ENCODE results near the gene GPR149.

Gene GPR149

DNA sequence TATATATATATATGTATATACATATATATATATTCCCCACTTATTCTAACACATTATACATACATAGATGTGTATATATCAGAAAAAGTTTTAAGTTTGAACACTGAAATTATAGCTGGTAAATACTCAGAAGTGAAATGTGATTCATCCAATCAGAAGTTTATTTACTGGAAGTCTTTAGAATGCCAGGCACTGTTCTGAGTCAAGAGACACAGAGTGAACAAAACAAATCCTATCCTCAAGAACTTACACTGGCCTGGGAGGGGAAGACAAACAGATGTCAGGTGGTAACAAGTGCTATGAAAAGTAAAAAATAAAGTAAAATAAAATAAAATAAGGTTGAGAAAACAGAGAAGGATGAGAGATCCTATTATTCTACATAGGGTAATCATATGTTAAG lies 119.2 kb downstream of the GPR149 start:
- TF ChIP-seq, protein P1, sequence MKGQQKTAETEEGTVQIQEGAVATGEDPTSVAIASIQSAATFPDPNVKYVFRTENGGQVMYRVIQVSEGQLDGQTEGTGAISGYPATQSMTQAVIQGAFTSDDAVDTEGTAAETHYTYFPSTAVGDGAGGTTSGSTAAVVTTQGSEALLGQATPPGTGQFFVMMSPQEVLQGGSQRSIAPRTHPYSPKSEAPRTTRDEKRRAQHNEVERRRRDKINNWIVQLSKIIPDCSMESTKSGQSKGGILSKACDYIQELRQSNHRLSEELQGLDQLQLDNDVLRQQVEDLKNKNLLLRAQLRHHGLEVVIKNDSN (IDR thresholded peaks at IDR 0.05): no peak

DNA sequence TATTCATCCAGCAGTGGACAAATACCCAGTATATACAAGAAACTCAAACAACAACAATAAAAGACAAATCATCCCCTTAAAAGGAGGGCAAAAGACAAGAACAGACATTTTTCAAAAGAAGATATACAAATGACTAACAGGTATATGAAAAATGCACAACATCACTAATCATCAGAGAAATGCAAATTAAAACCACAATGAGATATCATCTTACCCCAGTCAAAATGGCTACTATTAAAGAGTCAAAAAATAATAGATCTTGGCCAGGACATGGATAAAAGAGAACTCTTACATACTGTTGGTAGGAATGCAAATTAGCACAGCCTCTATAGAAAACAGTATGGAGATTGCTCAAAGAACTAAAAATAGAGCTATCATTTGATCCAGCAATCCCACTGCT lies 122.6 kb downstream of the GPR149 start:
- TF ChIP-seq, protein P2, sequence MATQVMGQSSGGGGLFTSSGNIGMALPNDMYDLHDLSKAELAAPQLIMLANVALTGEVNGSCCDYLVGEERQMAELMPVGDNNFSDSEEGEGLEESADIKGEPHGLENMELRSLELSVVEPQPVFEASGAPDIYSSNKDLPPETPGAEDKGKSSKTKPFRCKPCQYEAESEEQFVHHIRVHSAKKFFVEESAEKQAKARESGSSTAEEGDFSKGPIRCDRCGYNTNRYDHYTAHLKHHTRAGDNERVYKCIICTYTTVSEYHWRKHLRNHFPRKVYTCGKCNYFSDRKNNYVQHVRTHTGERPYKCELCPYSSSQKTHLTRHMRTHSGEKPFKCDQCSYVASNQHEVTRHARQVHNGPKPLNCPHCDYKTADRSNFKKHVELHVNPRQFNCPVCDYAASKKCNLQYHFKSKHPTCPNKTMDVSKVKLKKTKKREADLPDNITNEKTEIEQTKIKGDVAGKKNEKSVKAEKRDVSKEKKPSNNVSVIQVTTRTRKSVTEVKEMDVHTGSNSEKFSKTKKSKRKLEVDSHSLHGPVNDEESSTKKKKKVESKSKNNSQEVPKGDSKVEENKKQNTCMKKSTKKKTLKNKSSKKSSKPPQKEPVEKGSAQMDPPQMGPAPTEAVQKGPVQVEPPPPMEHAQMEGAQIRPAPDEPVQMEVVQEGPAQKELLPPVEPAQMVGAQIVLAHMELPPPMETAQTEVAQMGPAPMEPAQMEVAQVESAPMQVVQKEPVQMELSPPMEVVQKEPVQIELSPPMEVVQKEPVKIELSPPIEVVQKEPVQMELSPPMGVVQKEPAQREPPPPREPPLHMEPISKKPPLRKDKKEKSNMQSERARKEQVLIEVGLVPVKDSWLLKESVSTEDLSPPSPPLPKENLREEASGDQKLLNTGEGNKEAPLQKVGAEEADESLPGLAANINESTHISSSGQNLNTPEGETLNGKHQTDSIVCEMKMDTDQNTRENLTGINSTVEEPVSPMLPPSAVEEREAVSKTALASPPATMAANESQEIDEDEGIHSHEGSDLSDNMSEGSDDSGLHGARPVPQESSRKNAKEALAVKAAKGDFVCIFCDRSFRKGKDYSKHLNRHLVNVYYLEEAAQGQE (IDR thresholded peaks at IDR 0.05; ENCODE audit: low read depth): no peak
- TF ChIP-seq, protein P3, sequence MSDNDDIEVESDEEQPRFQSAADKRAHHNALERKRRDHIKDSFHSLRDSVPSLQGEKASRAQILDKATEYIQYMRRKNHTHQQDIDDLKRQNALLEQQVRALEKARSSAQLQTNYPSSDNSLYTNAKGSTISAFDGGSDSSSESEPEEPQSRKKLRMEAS (IDR thresholded peaks at IDR 0.05): no peak
- TF ChIP-seq NFIC (IDR thresholded peaks at IDR 0.05): no peak
- no peak for TF ChIP-seq EP300 (IDR thresholded peaks at IDR 0.05; ENCODE audit: borderline replicate concordance)

DNA sequence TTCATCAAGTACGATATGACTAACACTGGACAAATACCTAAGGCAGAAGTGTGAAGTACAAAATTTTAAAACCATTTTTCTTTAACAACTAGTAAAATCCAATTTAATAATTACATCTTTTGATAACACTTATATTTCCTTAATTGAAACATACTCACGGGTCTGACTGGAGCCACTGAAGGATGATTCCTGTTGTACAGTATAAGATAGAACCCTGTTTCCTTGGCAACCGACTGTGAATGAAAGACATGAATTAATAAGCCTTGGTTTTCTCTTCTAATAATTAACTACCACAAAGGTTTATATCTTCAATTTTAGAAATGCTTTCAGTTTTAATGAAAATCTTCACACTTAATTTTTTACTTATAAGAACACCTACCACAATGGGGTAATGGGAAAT lies 125.1 kb downstream of the GPR149 start:
- no peak for TF ChIP-seq TAF1 (IDR thresholded peaks at IDR 0.05; ENCODE audit: low read depth)
- no peak for TF ChIP-seq EGR1 (IDR thresholded peaks at IDR 0.05)
- no peak for TF ChIP-seq YY1 (IDR thresholded peaks at IDR 0.05; ENCODE audit: low read depth)
- TF ChIP-seq TCF12 (IDR thresholded peaks at IDR 0.05; ENCODE audit: low read depth): no peak
- no peak for TF ChIP-seq ZBTB7A (IDR thresholded peaks at IDR 0.05; ENCODE audit: low read depth)
- no peak for TF ChIP-seq EP300 (IDR thresholded peaks at IDR 0.05; ENCODE audit: borderline replicate concordance)
- no peak for TF ChIP-seq FOXM1 (IDR thresholded peaks at IDR 0.05; ENCODE audit: borderline replicate concordance, low read depth)
- TF ChIP-seq, protein P1 (IDR thresholded peaks at IDR 0.05): no peak
- TF ChIP-seq NFIC (IDR thresholded peaks at IDR 0.05): no peak
- no peak for TF ChIP-seq RAD21 (IDR thresholded peaks at IDR 0.05; ENCODE audit: low read depth)
- TF ChIP-seq CEBPB (IDR thresholded peaks at IDR 0.05): no peak
- TF ChIP-seq CREB1 (IDR thresholded peaks at IDR 0.05; ENCODE audit: low read depth): no peak
- TF ChIP-seq, protein P3 (IDR thresholded peaks at IDR 0.05): no peak

DNA sequence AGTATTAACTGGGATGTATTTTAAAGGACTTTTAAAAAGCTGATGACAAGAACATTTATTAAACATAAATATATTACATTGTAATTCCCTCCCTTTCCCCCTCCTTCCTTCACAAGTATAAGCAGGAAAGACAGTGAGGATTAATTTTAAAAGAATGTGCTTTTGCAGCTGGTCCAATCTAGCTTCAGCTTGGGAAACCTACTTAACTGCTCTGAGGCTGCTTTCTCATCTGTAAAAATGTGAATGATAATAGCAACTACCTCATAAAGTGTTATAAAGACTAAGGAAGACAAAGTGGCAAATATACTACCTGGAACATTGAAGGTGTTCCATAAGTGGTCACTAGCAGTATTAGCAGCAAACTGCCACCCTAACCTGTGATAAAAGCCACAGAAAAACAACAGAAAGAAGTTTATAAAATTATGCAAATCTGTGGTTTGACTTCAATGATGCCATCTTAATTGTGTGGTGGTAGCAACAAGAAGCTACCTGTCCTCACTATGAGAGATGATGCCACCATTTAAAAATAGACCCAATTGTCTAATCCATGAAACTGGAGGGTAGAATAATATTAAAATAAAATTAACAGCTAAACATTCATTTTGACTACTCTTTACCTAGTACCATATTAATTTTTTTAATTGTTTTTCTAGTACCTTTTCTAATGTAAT lies 125.7 kb downstream of the GPR149 start:
- TF ChIP-seq TCF12 (IDR thresholded peaks at IDR 0.05; ENCODE audit: low read depth) (no peak), RAD21 (IDR thresholded peaks at IDR 0.05; ENCODE audit: low read depth) (no peak), CREB1 (IDR thresholded peaks at IDR 0.05; ENCODE audit: low read depth) (no peak), ZBTB7A (IDR thresholded peaks at IDR 0.05; ENCODE audit: low read depth) (no peak), FOXM1 (IDR thresholded peaks at IDR 0.05; ENCODE audit: borderline replicate concordance, low read depth) (no peak), TAF1 (IDR thresholded peaks at IDR 0.05; ENCODE audit: low read depth) (no peak), EGR1 (IDR thresholded peaks at IDR 0.05) (no peak), TEAD4 (IDR thresholded peaks at IDR 0.05) (no peak), YY1 (IDR thresholded peaks at IDR 0.05; ENCODE audit: low read depth) (no peak), CEBPB (IDR thresholded peaks at IDR 0.05) (no peak), EP300 (IDR thresholded peaks at IDR 0.05; ENCODE audit: borderline replicate concordance) (no peak), NFIC (IDR thresholded peaks at IDR 0.05) (no peak)
- TF ChIP-seq, protein P2 (IDR thresholded peaks at IDR 0.05; ENCODE audit: low read depth): no peak
- TF ChIP-seq, protein P1 (IDR thresholded peaks at IDR 0.05): no peak
- TF ChIP-seq, protein P3 (IDR thresholded peaks at IDR 0.05): no peak

DNA sequence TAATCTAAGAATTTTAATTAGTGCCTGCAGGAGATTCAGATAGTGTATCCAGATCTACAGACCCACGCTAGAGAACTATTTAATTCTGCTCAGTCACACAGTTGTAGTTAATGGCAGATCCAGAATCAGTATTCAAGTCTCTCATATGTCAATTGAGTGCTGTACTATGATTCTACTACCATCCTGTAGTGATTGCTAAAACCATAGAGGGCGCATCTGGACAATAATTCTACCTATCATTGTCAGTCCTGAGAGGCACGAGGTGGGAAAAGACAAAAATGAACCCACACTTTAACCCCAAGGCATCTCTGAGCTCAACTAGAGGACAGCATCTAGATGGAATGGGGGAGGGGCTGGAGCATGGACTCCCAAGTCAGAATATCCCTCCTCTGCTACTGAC lies 128.4 kb downstream of the GPR149 start:
- TF ChIP-seq EP300 (IDR thresholded peaks at IDR 0.05; ENCODE audit: borderline replicate concordance): no peak
- TF ChIP-seq ZBTB7A (IDR thresholded peaks at IDR 0.05; ENCODE audit: low read depth): no peak
- TF ChIP-seq, protein P3 (IDR thresholded peaks at IDR 0.05): no peak
- TF ChIP-seq TCF12 (IDR thresholded peaks at IDR 0.05; ENCODE audit: low read depth): no peak
- no peak for TF ChIP-seq EGR1 (IDR thresholded peaks at IDR 0.05)
- TF ChIP-seq TEAD4 (IDR thresholded peaks at IDR 0.05): no peak
- TF ChIP-seq, protein P2 (IDR thresholded peaks at IDR 0.05; ENCODE audit: low read depth): no peak
- TF ChIP-seq, protein P1 (IDR thresholded peaks at IDR 0.05): no peak
- no peak for TF ChIP-seq FOXM1 (IDR thresholded peaks at IDR 0.05; ENCODE audit: borderline replicate concordance, low read depth)
- TF ChIP-seq YY1 (IDR thresholded peaks at IDR 0.05; ENCODE audit: low read depth): no peak
- no peak for TF ChIP-seq NFIC (IDR thresholded peaks at IDR 0.05)
- no peak for TF ChIP-seq CEBPB (IDR thresholded peaks at IDR 0.05)
- no peak for TF ChIP-seq CREB1 (IDR thresholded peaks at IDR 0.05; ENCODE audit: low read depth)
- no peak for TF ChIP-seq TAF1 (IDR thresholded peaks at IDR 0.05; ENCODE audit: low read depth)
- no peak for TF ChIP-seq RAD21 (IDR thresholded peaks at IDR 0.05; ENCODE audit: low read depth)
